Esophagus muscularis mucosa (tissue), 3 donors: ENCODE measurements around the gene C14orf119.

Source experiments
- EP300 ChIP-seq: sonication (generic); formaldehyde crosslinking; IDR thresholded peaks from one replicate; pipeline ENCODE4 v1.6.1; 2017; ENCODE audit warnings: antibody characterized with exemption
- POLR2AphosphoS5 ChIP-seq, 2 donors: sonication (generic); formaldehyde crosslinking; IDR thresholded peaks; one replicate each; pipeline ENCODE4 v1.6.1; 2017; ENCODE audit warnings: antibody characterized with exemption in 2 of 2

DNA sequence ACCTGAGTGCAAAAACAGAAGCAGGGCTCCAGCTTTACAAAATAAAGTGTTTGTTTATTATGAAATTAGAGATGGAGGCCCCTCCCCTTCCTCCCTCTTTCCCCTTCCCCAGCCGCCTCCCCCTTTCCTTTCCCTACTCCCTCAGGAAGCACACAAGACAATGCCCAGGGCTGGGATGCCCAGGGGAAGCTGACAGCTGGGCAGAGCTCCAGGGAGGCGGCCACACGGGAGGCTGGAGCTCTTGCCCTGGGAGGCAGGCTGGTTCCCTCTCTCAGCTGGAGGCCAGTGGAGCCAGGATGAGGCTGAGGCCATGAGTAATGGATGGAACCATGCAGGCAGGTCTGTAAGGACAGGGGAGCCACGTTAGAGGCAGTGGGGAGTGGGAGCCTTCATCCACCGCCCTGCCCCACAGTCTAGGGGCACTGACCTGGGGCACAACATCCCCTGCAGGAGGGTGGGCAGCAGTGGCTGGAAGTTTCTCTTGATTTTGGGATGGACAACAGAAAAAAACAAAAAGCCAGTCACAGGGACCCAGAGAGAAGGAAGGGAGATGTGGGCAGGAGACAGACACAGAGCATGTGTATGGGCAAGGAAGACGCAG is 48.2 kb upstream of the C14orf119 start:
- TF ChIP-seq EP300 (no peak), POLR2AphosphoS5 (IDR thresholded peaks at IDR 0.05) (no peak)
